MCF 10A (cell line): ENCODE results near the gene FNTB. TPM values are rescaled to one million over a fixed set of nuclear protein-coding genes. Genes with fewer than 3 reads are reported as not detected.

Source experiments
- BruUV-seq: library from RNA; stranded (reverse); fragments of 400-500 nt; replicated peaks from 2 replicates; lab custom pipeline; 2021; lab: Mats Ljungman, UMichigan
- CTCF ChIA-PET: fragments of 300-600 bp; sonication (Branson Sonifier 250); formaldehyde crosslinking; extraction: SDS; loops from one replicate; lab custom pipeline; 2021; ENCODE audit warnings: antibody characterized with exemption, inconsistent platforms; lab: Yijun Ruan, JAX
- POLR2A ChIA-PET: fragments of 300-600, 350-650 bp; sonication (Branson Sonifier 250); formaldehyde crosslinking; extraction: SDS; loops from one replicate; lab custom pipeline; 2020; ENCODE audit warnings: antibody characterized with exemption, inconsistent platforms; lab: Yijun Ruan, JAX
- DNase-seq: peaks from one replicate; pipeline ENCODE4 v3.0.0-alpha.2; 2018; ENCODE audit not compliant: unreplicated experiment
- H3K27ac Mint-ChIP-seq: one replicate; pipeline ENCODE4 v1.8.0; 2022; ENCODE audit warnings: mild to moderate bottlenecking, low read depth, mixed read lengths; ENCODE audit not compliant: unreplicated experiment
- H3K27me3 Mint-ChIP-seq: one replicate; pipeline ENCODE4 v1.8.0; 2022; ENCODE audit warnings: mixed read lengths; ENCODE audit not compliant: insufficient read depth, unreplicated experiment
- H3K36me3 Mint-ChIP-seq: one replicate; pipeline ENCODE4 v1.8.0; 2022; ENCODE audit warnings: mild to moderate bottlenecking, moderate library complexity, mixed read lengths; ENCODE audit not compliant: insufficient read depth, unreplicated experiment
- H3K4me1 Mint-ChIP-seq: one replicate; pipeline ENCODE4 v1.8.0; 2022; ENCODE audit warnings: mixed read lengths; ENCODE audit not compliant: insufficient read depth, unreplicated experiment
- H3K4me3 Mint-ChIP-seq: one replicate; pipeline ENCODE4 v1.8.0; 2022; ENCODE audit warnings: mild to moderate bottlenecking, moderate library complexity, mixed read lengths; ENCODE audit not compliant: unreplicated experiment
- H3K9me3 Mint-ChIP-seq: one replicate; pipeline ENCODE4 v1.8.0; 2022; ENCODE audit warnings: mixed read lengths; ENCODE audit not compliant: unreplicated experiment
- CTCF ChIP-seq: fragments of 200-600 bp; IDR thresholded peaks from one replicate; pipeline ENCODE4 v1.8.0; 2022; ENCODE audit warnings: antibody characterized with exemption, mild to moderate bottlenecking; ENCODE audit not compliant: unreplicated experiment
- intact Hi-C: fragments of 100-400 bp; cut with micrococcal nuclease; formaldehyde crosslinking; loops from 2 replicates; pipeline ENCODE4 v1.14.1; 2022
- total RNA-seq: library from RNA; stranded (reverse); gene quantifications from 2 replicates; pipeline ENCODE4 v1.2.3, GENCODE V29; 2022

The FNTB gene
- total RNA-seq, 1 experiment from 2014 or later, result 12.2 TPM

GRCh38 chr14:65052832-65053231 is 66.1 kb downstream of the FNTB start:
- H3K27ac Mint-ChIP-seq, result no peak overlapping the region
- peaks cover 2% of the 10 kb centered on the region for H3K4me1 Mint-ChIP-seq
- no peaks in the 10 kb centered on the region for H3K36me3 Mint-ChIP-seq
- no peak overlapping the region for H3K4me3 Mint-ChIP-seq
- POLR2A ChIA-PET, result no interaction called here
- H3K27me3 Mint-ChIP-seq, result no peaks in the 10 kb centered on the region
- intact Hi-C loops, result no loop called here
- TF ChIP-seq CTCF, result no peak
- BruUV-seq, result no TSS peak
- CTCF ChIA-PET, result interaction anchor here (0.7 kb wide), 1 partner anchor 26 kb away, joined by 3 read pairs; no protein-coding TSS in a partner anchor
- DNase-seq, result no peak
- H3K9me3 Mint-ChIP-seq, result no peaks in the 10 kb centered on the region

GRCh38 chr14:65053466-65053865 is 66.8 kb downstream of the FNTB start:
- ChIA-PET POLR2A (no interaction called here), CTCF (interaction anchor here (1.0 to 1.6 kb wide), 2 partner anchors 11 to 67 kb away, joined by 3 to 6 read pairs; partner anchors contain the start of gene FNTB)
- Mint-ChIP-seq H3K27me3 (no peaks in the 10 kb centered on the region), H3K27ac (no peak overlapping the region), H3K36me3 (no peaks in the 10 kb centered on the region), H3K9me3 (no peaks in the 10 kb centered on the region), H3K4me1 (no peaks in the 10 kb centered on the region), H3K4me3 (no peak overlapping the region)
- no peak for TF ChIP-seq CTCF
- no peak for DNase-seq
- intact Hi-C loops, result no loop called here
- no TSS peak for BruUV-seq

GRCh38 chr14:65054471-65055085 is 67.9 kb downstream of the FNTB start:
- CTCF ChIA-PET, result interaction anchor here (0.7 to 1.6 kb wide), 3 partner anchors 10 to 68 kb away, joined by 3 to 6 read pairs (median 3); partner anchors contain the start of gene FNTB
- no TSS peak for BruUV-seq
- DNase-seq, result no peak
- Mint-ChIP-seq H3K4me1 (no peaks in the 10 kb centered on the region), H3K4me3 (no peak overlapping the region), H3K27me3 (no peaks in the 10 kb centered on the region), H3K27ac (no peak overlapping the region), H3K36me3 (no peaks in the 10 kb centered on the region), H3K9me3 (no peaks in the 10 kb centered on the region)
- no peak for TF ChIP-seq CTCF
- POLR2A ChIA-PET, result no interaction called here
- intact Hi-C loops, result no loop called here

- no peak for DNase-seq
- BruUV-seq, result no TSS peak
- Mint-ChIP-seq H3K9me3 (no peaks in the 10 kb centered on the region), H3K27me3 (no peaks in the 10 kb centered on the region), H3K36me3 (peaks cover 15% of the 10 kb centered on the region), H3K4me3 (no peak overlapping the region), H3K4me1 (no peaks in the 10 kb centered on the region), H3K27ac (no peak overlapping the region)
- ChIA-PET POLR2A (no interaction called here), CTCF (no interaction called here)
- intact Hi-C loops, result no loop called here
- TF ChIP-seq CTCF, result no peak
Measured at GRCh38 chr14:65057695-65058094, 71.0 kb downstream of the FNTB start.
